HEK293 (cell line): ENCODE results near the gene TRIP4.

Source experiments
- ATF2 ChIP-seq: fragments of 450-650 bp; formaldehyde crosslinking; IDR thresholded peaks from 2 replicates; pipeline ENCODE4 v1.5.1; 2016; ENCODE audit warnings: missing biosample characterization, missing genetic modification characterization, low read depth
- BCL6B ChIP-seq: fragments of 450-650 bp; formaldehyde crosslinking; IDR thresholded peaks from 2 replicates; pipeline ENCODE4 v1.5.1; 2017; ENCODE audit warnings: missing biosample characterization, missing genetic modification characterization
- REPIN1 ChIP-seq: fragments of 450-650 bp; formaldehyde crosslinking; IDR thresholded peaks from 2 replicates; pipeline ENCODE4 v1.5.1; 2017; ENCODE audit warnings: missing biosample characterization, missing genetic modification characterization, low read depth
- WT1 ChIP-seq: fragments of 450-650 bp; formaldehyde crosslinking; IDR thresholded peaks from 2 replicates; pipeline ENCODE4 v1.5.1; 2016; ENCODE audit warnings: missing biosample characterization, missing genetic modification characterization
- YY1 ChIP-seq: fragments of 450-650 bp; formaldehyde crosslinking; IDR thresholded peaks from 2 replicates; pipeline ENCODE4 v1.5.1; 2018; ENCODE audit warnings: missing biosample characterization, missing genetic modification characterization
- ZBTB10 ChIP-seq: fragments of 450-650 bp; formaldehyde crosslinking; IDR thresholded peaks from 2 replicates; pipeline ENCODE4 v1.5.1; 2016; ENCODE audit warnings: missing biosample characterization, missing genetic modification characterization
- ZFP41 ChIP-seq: fragments of 450-650 bp; formaldehyde crosslinking; IDR thresholded peaks from 2 replicates; pipeline ENCODE4 v1.5.1; 2016; ENCODE audit warnings: missing biosample characterization, missing genetic modification characterization, borderline replicate concordance
- ZNF133 ChIP-seq: fragments of 450-650 bp; formaldehyde crosslinking; IDR thresholded peaks from 2 replicates; pipeline ENCODE4 v1.5.1; 2016; ENCODE audit warnings: missing biosample characterization, missing genetic modification characterization
- ZNF157 ChIP-seq: fragments of 450-650 bp; formaldehyde crosslinking; IDR thresholded peaks from 2 replicates; pipeline ENCODE4 v1.5.1; 2016; ENCODE audit warnings: missing biosample characterization, missing genetic modification characterization
- ZNF211 ChIP-seq: fragments of 450-650 bp; formaldehyde crosslinking; IDR thresholded peaks from 2 replicates; pipeline ENCODE4 v1.5.1; 2016; ENCODE audit warnings: low read depth, missing biosample characterization, missing genetic modification characterization
- ZNF214 ChIP-seq: fragments of 450-650 bp; formaldehyde crosslinking; IDR thresholded peaks from 2 replicates; pipeline ENCODE4 v1.5.1; 2017; ENCODE audit warnings: missing biosample characterization, mild to moderate bottlenecking, missing genetic modification characterization, borderline replicate concordance
- ZNF223 ChIP-seq: fragments of 450-650 bp; formaldehyde crosslinking; IDR thresholded peaks from 2 replicates; pipeline ENCODE4 v1.5.1; 2016; ENCODE audit warnings: missing biosample characterization, missing genetic modification characterization
- ZNF239 ChIP-seq: fragments of 450-650 bp; formaldehyde crosslinking; IDR thresholded peaks from 2 replicates; pipeline ENCODE4 v1.5.1; 2016; ENCODE audit warnings: missing biosample characterization, missing genetic modification characterization
- ZNF335 ChIP-seq: fragments of 450-650 bp; formaldehyde crosslinking; conservative IDR thresholded peaks from 2 replicates; pipeline ENCODE4 v1.5.1; 2016; ENCODE audit warnings: missing biosample characterization, missing genetic modification characterization
- ZNF394 ChIP-seq: fragments of 450-650 bp; formaldehyde crosslinking; IDR thresholded peaks from 2 replicates; pipeline ENCODE4 v1.5.1; 2016; ENCODE audit warnings: missing biosample characterization, missing genetic modification characterization, mild to moderate bottlenecking, moderate library complexity, borderline replicate concordance
- ZNF423 ChIP-seq: fragments of 450-650 bp; formaldehyde crosslinking; IDR thresholded peaks from 2 replicates; pipeline ENCODE4 v1.5.1; 2016; ENCODE audit warnings: missing biosample characterization, missing genetic modification characterization
- ZNF510 ChIP-seq: fragments of 450-650 bp; formaldehyde crosslinking; IDR thresholded peaks from 2 replicates; pipeline ENCODE4 v1.5.1; 2018; ENCODE audit warnings: mild to moderate bottlenecking, missing genetic modification characterization, missing biosample characterization; ENCODE audit not compliant: insufficient replicate concordance
- ZNF518A ChIP-seq: fragments of 450-650 bp; formaldehyde crosslinking; conservative IDR thresholded peaks from 2 replicates; pipeline ENCODE4 v1.5.1; 2016; ENCODE audit warnings: low read depth, missing biosample characterization, missing genetic modification characterization
- ZNF621 ChIP-seq: fragments of 450-650 bp; formaldehyde crosslinking; IDR thresholded peaks from 2 replicates; pipeline ENCODE4 v1.5.1; 2017; ENCODE audit warnings: missing biosample characterization, missing genetic modification characterization
- ZNF639 ChIP-seq: fragments of 450-650 bp; formaldehyde crosslinking; IDR thresholded peaks from 2 replicates; pipeline ENCODE4 v1.5.1; 2016; ENCODE audit warnings: missing biosample characterization, missing genetic modification characterization
- ZNF654 ChIP-seq: fragments of 450-650 bp; formaldehyde crosslinking; IDR thresholded peaks from 2 replicates; pipeline ENCODE4 v1.5.1; 2016; ENCODE audit warnings: low read depth, missing biosample characterization, missing genetic modification characterization
- ZNF692 ChIP-seq: fragments of 450-650 bp; formaldehyde crosslinking; IDR thresholded peaks from 2 replicates; pipeline ENCODE4 v1.5.1; 2016; ENCODE audit warnings: missing biosample characterization, missing genetic modification characterization
- ZNF785 ChIP-seq: fragments of 450-650 bp; formaldehyde crosslinking; IDR thresholded peaks from 2 replicates; pipeline ENCODE4 v1.5.1; 2016; ENCODE audit warnings: missing biosample characterization, missing genetic modification characterization
- ZNF791 ChIP-seq: fragments of 450-650 bp; formaldehyde crosslinking; IDR thresholded peaks from 2 replicates; pipeline ENCODE4 v1.5.1; 2016; ENCODE audit warnings: missing biosample characterization, missing genetic modification characterization
- ZNF837 ChIP-seq: fragments of 450-650 bp; formaldehyde crosslinking; IDR thresholded peaks from 2 replicates; pipeline ENCODE4 v1.5.1; 2016; ENCODE audit warnings: missing biosample characterization, missing genetic modification characterization
- ZXDB ChIP-seq: fragments of 450-650 bp; formaldehyde crosslinking; IDR thresholded peaks from 2 replicates; pipeline ENCODE4 v1.5.1; 2016; ENCODE audit warnings: missing biosample characterization, missing genetic modification characterization

TRIP4 gene

GRCh38 chr15:64355944-64356709 lies 31.5 kb upstream of the TRIP4 start, which contains the start of gene CSNK1G1 (continued):
- TF ChIP-seq ZNF423 (tag by site-specific recombination) = peak; percentile 39; the same call in 1 of the 2 replicates
- no peak for TF ChIP-seq ZFP41 (tag by site-specific recombination)
- peak; percentile 38; the same call in 1 of the 2 replicates for TF ChIP-seq ZNF639 (tag by site-specific recombination)
- no peak for TF ChIP-seq ZNF785
- no peak for TF ChIP-seq ZNF239
- no peak for TF ChIP-seq ZNF621 (tag by site-specific recombination)
- no peak for TF ChIP-seq ZNF510 (tag by site-specific recombination)
- TF ChIP-seq ZNF335 (tag by site-specific recombination) = peak; percentile 81
- TF ChIP-seq ZNF211 (tag by site-specific recombination) = no peak
- TF ChIP-seq ZXDB (tag by site-specific recombination) = peak; percentile 41; the same call in 1 of the 2 replicates
- peak; percentile 92 for TF ChIP-seq ZNF518A
- no peak for TF ChIP-seq ZNF223
- no peak for TF ChIP-seq ZNF837 (tag by site-specific recombination)
- no peak for TF ChIP-seq YY1
- no peak for TF ChIP-seq REPIN1 (tag by site-specific recombination)
- 0 out of 2 replicates have a peak, but pooled peaks have one; percentile 9 for TF ChIP-seq ZBTB10 (tag by site-specific recombination)
- TF ChIP-seq ZNF133 (tag by site-specific recombination) = no peak
- no peak for TF ChIP-seq ZNF157 (tag by site-specific recombination)
- no peak for TF ChIP-seq ZNF214 (tag by site-specific recombination)
- no peak for TF ChIP-seq BCL6B (tag by site-specific recombination)
- TF ChIP-seq ZNF654 = peak; percentile 62
- no peak for TF ChIP-seq ZNF394 (tag by site-specific recombination)
- TF ChIP-seq WT1 (tag by site-specific recombination) = no peak
- TF ChIP-seq ATF2 = no peak
- 0 out of 2 replicates have a peak, but pooled peaks have one; percentile 11 for TF ChIP-seq ZNF692
- no peak for TF ChIP-seq ZNF791
